Vagina (tissue), 2 donors: Measurements from ENCODE around the gene HS6ST3. TPM values are rescaled to one million over a fixed set of nuclear protein-coding genes. Genes with fewer than 3 reads are reported as not detected.
"Not testable (repeated sequence)": the region's sequence is repeated elsewhere in the genome, so short reads cannot be mapped to it uniquely, and the experiment has no call there.

Source experiments
- DNase-seq, 2 donors: peaks; one replicate each; pipeline ENCODE4 v3.0.0-alpha.2; 2017; ENCODE audit errors: extremely low spot score in 2 of 2
- H3K27ac ChIP-seq: fragments of 200-600 bp; sonication (generic); one replicate; pipeline ENCODE4 v1.5.1; 2019
- H3K27me3 ChIP-seq: fragments of 200-600 bp; sonication (generic); one replicate; pipeline ENCODE4 v1.5.1; 2019
- H3K36me3 ChIP-seq, 2 donors: fragments of 200-600 bp; sonication (generic); one replicate each; pipeline ENCODE4 v1.5.1; 2017 to 2019
- H3K4me1 ChIP-seq: fragments of 200-600 bp; sonication (generic); one replicate; pipeline ENCODE4 v1.5.1; 2019
- H3K4me3 ChIP-seq, 2 donors: fragments of 200-600 bp; sonication (generic); 1 replicate in 1 of 2; 2 replicates in 1 of 2; pipeline ENCODE4 v1.5.1; 2016 to 2019
- H3K9me3 ChIP-seq: fragments of 200-600 bp; sonication (generic); one replicate; pipeline ENCODE4 v1.5.1; 2019
- CTCF ChIP-seq, 3 experiments: fragments of 450-650 bp in 2 of 3; fragments of 200-600 bp in 1 of 3; sonication (generic) in 1 of 3; IDR thresholded peaks; one replicate each; pipeline ENCODE4 v1.5.1; 2017 to 2019; ENCODE audit warnings: antibody characterized with exemption in 3 of 3, mild to moderate bottlenecking in 2 of 3, moderate library complexity in 2 of 3
- POLR2A ChIP-seq, 2 donors: fragments of 450-650 bp; IDR thresholded peaks; one replicate each; pipeline ENCODE4 v1.6.1; 2017; ENCODE audit warnings: antibody characterized with exemption in 2 of 2, mild to moderate bottlenecking in 2 of 2, moderate library complexity in 2 of 2
- POLR2AphosphoS5 ChIP-seq, 2 donors: sonication (generic); formaldehyde crosslinking; IDR thresholded peaks; one replicate each; pipeline ENCODE4 v1.9.0; 2017; ENCODE audit warnings: antibody characterized with exemption in 2 of 2, mild to moderate bottlenecking in 2 of 2, low read depth in 1 of 2; ENCODE audit not compliant: insufficient read depth in 1 of 2
- intact Hi-C: fragments of 100-400 bp; cut with DNase I; formaldehyde crosslinking; loops from one replicate; pipeline ENCODE4 v1.15.1; 2023
- total RNA-seq: library from RNA; depleted of rRNA; stranded (reverse); fragments of >200 nt; gene quantifications from one replicate; pipeline ENCODE4 v1.2.3, GENCODE V29; 2016

The HS6ST3 gene
- total RNA-seq, 1 donor from 2014 or later, result 0.49 TPM

- H3K27me3 ChIP-seq, result no peaks in the 10 kb centered on the region
- H3K9me3 ChIP-seq, result no peaks in the 10 kb centered on the region
- no peak overlapping the region for H3K27ac ChIP-seq
- H3K4me1 ChIP-seq, result no peaks in the 10 kb centered on the region
- DNase-seq, result no peak
- TF ChIP-seq POLR2AphosphoS5 (IDR thresholded peaks at IDR 0.05; ENCODE audit: insufficient read depth in 1 of 2, low read depth in 1 of 2), result no peak
- no peak for TF ChIP-seq POLR2A (IDR thresholded peaks at IDR 0.05)
- TF ChIP-seq CTCF (IDR thresholded peaks at IDR 0.05), result no peak
- no peaks in the 10 kb centered on the region for H3K36me3 ChIP-seq
- intact Hi-C loops, result no loop called here
- no peak overlapping the region for H3K4me3 ChIP-seq
These were observed 429.5 kb downstream of the HS6ST3 start for GRCh38 chr13:96519380-96519779.

DNA sequence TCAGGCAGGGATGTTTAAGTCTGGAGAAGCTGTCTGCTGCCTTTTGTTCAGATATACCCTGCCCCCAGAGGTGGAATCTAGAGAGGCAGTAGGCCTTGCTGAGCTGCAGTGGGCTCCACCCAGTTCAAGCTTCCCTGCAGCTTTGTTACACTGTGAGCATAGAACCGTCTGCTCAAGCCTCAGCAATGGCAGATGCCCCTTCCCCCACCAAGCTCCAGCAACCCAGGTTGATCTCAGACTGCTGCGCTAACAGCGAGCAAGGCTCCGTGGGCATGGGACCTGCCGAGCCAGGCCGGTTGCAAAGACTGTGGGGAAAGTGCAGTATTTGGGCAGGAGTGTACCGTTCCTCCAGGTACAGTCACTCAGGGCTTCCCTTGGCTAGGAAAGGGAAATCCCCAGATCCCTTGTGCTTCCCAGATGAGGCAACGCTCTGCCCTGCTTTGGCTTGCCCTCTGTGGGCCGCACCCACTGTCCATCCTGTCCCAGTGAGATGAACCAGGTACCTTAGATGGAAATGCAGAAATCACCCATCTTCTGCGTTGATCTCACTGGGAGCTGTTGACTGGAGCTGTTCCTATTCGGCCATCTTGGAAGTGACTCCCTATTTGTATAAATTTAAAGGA, 434.6 kb downstream of the HS6ST3 start:
- H3K36me3 ChIP-seq, H3K4me3 ChIP-seq, H3K27me3 ChIP-seq, H3K27ac ChIP-seq, H3K9me3 ChIP-seq, intact Hi-C loops, DNase-seq, H3K4me1 ChIP-seq: not testable (repeated sequence)

GRCh38 chr13:96525715-96526114, 435.8 kb downstream of the HS6ST3 start:
- no peak for DNase-seq
- intact Hi-C loops, result no loop called here
- H3K27ac ChIP-seq, result no peak overlapping the region

DNA sequence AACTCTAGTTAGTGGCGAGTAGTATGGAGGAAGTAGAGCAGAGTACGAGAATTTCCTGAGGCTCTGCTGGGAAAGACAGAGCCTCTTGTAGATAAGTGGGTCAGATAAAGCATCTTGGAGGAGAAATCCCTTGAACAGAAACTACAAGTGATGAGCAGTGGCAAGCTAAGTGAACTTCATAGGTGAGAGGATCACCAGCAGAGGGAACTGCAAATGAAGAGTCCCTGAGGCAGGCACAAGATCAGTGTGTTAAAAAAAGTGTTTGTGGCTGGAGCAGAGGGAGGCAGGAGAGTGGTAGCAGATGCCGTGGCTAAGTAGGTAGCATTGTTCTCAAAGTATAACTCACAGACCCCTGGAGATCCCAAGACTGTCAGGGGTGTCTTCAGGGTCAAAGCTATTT, 437.6 kb downstream of the HS6ST3 start:
- Histone ChIP-seq H3K36me3 (no peaks in the 10 kb centered on the region), H3K27me3 (no peaks in the 10 kb centered on the region), H3K9me3 (no peaks in the 10 kb centered on the region), H3K27ac (no peak overlapping the region), H3K4me3 (no peak overlapping the region), H3K4me1 (no peaks in the 10 kb centered on the region)
- TF ChIP-seq POLR2A (IDR thresholded peaks at IDR 0.05), result no peak
- no peak for TF ChIP-seq CTCF (IDR thresholded peaks at IDR 0.05)
- no peak for TF ChIP-seq POLR2AphosphoS5 (IDR thresholded peaks at IDR 0.05; ENCODE audit: insufficient read depth in 1 of 2, low read depth in 1 of 2)
- intact Hi-C loops, result no loop called here
- DNase-seq, result no peak

More at GRCh38 chr13:96525715-96526114, 435.8 kb downstream of the HS6ST3 start:
- H3K27me3 ChIP-seq, result no peaks in the 10 kb centered on the region
- no peaks in the 10 kb centered on the region for H3K36me3 ChIP-seq
- TF ChIP-seq POLR2AphosphoS5 (IDR thresholded peaks at IDR 0.05; ENCODE audit: insufficient read depth in 1 of 2, low read depth in 1 of 2), result no peak
- TF ChIP-seq POLR2A (IDR thresholded peaks at IDR 0.05), result no peak
- TF ChIP-seq CTCF (IDR thresholded peaks at IDR 0.05), result no peak
- no peaks in the 10 kb centered on the region for H3K4me1 ChIP-seq
- no peaks in the 10 kb centered on the region for H3K9me3 ChIP-seq
- no peak overlapping the region for H3K4me3 ChIP-seq

GRCh38 chr13:96532804-96533203, 442.9 kb downstream of the HS6ST3 start:
- Histone ChIP-seq H3K36me3 (no peaks in the 10 kb centered on the region), H3K27me3 (no peaks in the 10 kb centered on the region), H3K27ac (no peak overlapping the region), H3K4me1 (no peaks in the 10 kb centered on the region), H3K4me3 (no peak overlapping the region), H3K9me3 (no peaks in the 10 kb centered on the region)
- intact Hi-C loops, result no loop called here
- DNase-seq, result no peak
- TF ChIP-seq POLR2A (IDR thresholded peaks at IDR 0.05) (no peak), POLR2AphosphoS5 (IDR thresholded peaks at IDR 0.05; ENCODE audit: insufficient read depth in 1 of 2, low read depth in 1 of 2) (no peak), CTCF (IDR thresholded peaks at IDR 0.05) (no peak)
